C4-2B (cell line): ENCODE results near the gene HS3ST3A1.

Experiments
- H3K27ac ChIP-seq: fragments of 450-650 bp; 2 replicates; pipeline ENCODE4 v1.5.1; 2017
- ZFX ChIP-seq: fragments of 450-650 bp; IDR thresholded peaks from 2 replicates; pipeline ENCODE4 v1.6.1; 2017
- TF ChIP-seq, protein P1 (sequence below): fragments of 450-650 bp; conservative IDR thresholded peaks from 2 replicates; pipeline ENCODE4 v1.5.1; 2017; ENCODE audit warnings: mild to moderate bottlenecking

Gene HS3ST3A1

GRCh38 chr17:13583996-13584700 is 17.6 kb downstream of the HS3ST3A1 start:
- TF ChIP-seq, protein P1, sequence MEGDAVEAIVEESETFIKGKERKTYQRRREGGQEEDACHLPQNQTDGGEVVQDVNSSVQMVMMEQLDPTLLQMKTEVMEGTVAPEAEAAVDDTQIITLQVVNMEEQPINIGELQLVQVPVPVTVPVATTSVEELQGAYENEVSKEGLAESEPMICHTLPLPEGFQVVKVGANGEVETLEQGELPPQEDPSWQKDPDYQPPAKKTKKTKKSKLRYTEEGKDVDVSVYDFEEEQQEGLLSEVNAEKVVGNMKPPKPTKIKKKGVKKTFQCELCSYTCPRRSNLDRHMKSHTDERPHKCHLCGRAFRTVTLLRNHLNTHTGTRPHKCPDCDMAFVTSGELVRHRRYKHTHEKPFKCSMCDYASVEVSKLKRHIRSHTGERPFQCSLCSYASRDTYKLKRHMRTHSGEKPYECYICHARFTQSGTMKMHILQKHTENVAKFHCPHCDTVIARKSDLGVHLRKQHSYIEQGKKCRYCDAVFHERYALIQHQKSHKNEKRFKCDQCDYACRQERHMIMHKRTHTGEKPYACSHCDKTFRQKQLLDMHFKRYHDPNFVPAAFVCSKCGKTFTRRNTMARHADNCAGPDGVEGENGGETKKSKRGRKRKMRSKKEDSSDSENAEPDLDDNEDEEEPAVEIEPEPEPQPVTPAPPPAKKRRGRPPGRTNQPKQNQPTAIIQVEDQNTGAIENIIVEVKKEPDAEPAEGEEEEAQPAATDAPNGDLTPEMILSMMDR, result no peak
- TF ChIP-seq ZFX, result no peak
- H3K27ac ChIP-seq, result no peak overlapping the region

DNA sequence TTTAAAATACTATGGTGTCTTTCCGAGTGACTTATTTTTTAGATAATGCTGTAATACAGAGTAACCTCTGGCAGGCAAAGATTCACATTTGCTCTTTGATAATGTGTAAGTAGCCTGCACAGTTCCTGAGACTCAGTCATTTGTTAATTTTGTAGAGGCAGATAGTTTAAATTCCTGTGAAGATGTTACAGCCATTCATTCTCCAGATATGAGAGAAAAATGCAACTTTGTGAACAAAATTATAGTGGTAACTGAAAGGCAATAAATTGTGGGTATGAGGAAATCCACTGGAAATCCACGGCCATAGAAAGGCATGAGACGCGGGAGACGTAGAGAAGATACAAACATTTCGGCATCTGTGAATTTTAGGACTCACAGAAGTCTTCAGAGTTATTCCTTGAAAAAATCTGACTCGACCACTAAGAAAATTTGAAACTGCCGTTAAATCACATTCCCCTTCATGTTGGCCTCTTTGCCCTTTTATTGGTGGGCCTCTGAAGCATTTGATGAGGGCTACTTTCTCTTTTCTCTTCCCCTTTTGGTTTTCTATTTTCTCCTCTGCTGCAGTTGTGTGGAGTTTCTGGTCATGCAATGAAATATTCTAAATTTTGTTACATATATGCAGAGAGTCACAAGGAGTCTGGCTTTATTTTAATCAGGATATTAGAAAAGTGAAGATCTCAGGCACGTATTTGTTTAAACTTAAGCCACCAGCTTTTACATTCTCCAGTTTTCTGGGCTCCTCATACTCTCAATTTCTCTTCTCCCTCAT is 18.8 kb downstream of the HS3ST3A1 start:
- H3K27ac ChIP-seq, result no peak overlapping the region
- TF ChIP-seq, protein P1, result no peak

- no peak for TF ChIP-seq ZFX
- TF ChIP-seq, protein P1, result no peak
- H3K27ac ChIP-seq, result no peak overlapping the region
Measured at GRCh38 chr17:13581925-13582324, 19.8 kb downstream of the HS3ST3A1 start.

- no peak overlapping the region for H3K27ac ChIP-seq
- TF ChIP-seq, protein P1, result no peak
- TF ChIP-seq ZFX, result no peak
Measured at GRCh38 chr17:13580790-13581189, 20.9 kb downstream of the HS3ST3A1 start.

DNA sequence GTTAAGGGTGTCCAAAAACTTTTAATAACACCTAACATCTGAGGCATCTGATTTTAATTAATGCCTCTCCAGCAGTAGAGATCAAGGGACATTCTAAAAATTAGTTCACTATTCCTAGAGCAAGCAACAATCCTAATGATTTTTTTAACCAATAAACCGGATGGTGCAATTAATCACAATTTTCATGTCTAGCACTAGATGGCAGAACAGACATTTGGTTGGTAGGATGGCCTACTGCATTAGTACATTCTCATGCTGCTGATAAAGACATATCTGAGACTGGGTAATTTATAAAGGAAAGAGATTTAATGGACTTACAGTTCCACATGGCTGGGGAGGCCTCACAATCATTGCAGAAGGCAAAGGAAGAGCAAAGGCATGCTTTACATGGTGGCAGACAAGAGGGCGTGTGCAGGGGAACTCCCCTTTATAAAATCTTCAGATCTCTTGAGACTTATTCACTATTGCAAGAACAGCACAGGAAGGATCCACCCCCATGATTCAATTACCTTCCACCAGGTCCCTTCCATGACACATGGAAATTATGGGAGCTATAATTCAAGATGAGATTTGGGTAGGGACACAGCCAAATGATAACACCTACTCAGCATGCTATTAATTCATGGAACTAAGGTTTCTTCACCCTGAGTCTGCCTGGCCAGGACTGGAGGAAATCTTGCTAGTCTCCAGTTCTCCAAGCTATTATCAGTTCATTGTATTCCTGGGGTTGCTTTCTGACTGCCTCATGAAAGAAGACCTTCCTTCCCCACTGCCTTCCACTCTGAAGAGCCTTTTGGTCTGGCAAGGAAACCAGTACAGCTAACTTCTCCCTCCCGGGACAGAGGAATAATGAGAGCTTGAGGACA is 24.8 kb downstream of the HS3ST3A1 start:
- H3K27ac ChIP-seq, result no peak overlapping the region
- TF ChIP-seq, protein P1, result peak; percentile 61
- TF ChIP-seq ZFX, result no peak

- TF ChIP-seq ZFX, result no peak
- TF ChIP-seq, protein P1, result no peak
- no peak overlapping the region for H3K27ac ChIP-seq
Measured at GRCh38 chr17:13575922-13576419, 25.8 kb downstream of the HS3ST3A1 start.
